ENCODE results near the gene ESPNL.
"Not testable (repeated sequence)": the region's sequence is repeated elsewhere in the genome, so short reads cannot be mapped to it uniquely, and the experiment has no call there.

The ESPNL gene

GRCh38 chr2:238100821-238101771 lies 956 bp downstream of the ESPNL start:
- no peak for DNase-seq

- DNase-seq, result no peak
These were observed 2.0 kb downstream of the ESPNL start for GRCh38 chr2:238101891-238102841.

DNA sequence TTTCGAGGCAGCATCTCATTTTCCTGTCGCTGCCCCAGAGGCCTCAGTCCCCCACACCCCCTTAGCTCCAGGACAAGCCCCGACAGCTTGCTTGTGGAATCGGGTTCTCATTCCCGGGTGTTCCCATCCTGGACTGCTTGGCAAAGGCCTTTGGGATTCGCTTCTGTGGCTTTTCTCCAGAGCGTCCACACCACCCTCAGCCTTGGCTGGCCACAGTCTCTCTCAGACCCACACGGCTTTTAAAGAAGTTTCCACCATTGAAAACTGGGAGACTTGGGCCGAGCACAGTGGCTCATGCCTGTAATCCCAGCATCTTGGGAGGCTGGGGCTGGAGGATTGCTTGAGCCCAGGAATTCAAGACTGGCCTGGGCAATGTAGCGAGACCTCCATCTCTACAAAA lies 2.7 kb downstream of the ESPNL start:
- no peak for DNase-seq

- no peak for DNase-seq
These were observed 3.5 kb downstream of the ESPNL start for GRCh38 chr2:238103465-238104225.

GRCh38 chr2:238104226-238104690 lies 4.1 kb downstream of the ESPNL start:
- DNase-seq, result no peak

GRCh38 chr2:238104691-238105371 lies 4.7 kb downstream of the ESPNL start:
- DNase-seq, result no peak

- DNase-seq, result no peak
These were observed 5.6 kb downstream of the ESPNL start for GRCh38 chr2:238105506-238106338.

GRCh38 chr2:238106339-238106697 lies 6.2 kb downstream of the ESPNL start:
- no peak for DNase-seq

DNA sequence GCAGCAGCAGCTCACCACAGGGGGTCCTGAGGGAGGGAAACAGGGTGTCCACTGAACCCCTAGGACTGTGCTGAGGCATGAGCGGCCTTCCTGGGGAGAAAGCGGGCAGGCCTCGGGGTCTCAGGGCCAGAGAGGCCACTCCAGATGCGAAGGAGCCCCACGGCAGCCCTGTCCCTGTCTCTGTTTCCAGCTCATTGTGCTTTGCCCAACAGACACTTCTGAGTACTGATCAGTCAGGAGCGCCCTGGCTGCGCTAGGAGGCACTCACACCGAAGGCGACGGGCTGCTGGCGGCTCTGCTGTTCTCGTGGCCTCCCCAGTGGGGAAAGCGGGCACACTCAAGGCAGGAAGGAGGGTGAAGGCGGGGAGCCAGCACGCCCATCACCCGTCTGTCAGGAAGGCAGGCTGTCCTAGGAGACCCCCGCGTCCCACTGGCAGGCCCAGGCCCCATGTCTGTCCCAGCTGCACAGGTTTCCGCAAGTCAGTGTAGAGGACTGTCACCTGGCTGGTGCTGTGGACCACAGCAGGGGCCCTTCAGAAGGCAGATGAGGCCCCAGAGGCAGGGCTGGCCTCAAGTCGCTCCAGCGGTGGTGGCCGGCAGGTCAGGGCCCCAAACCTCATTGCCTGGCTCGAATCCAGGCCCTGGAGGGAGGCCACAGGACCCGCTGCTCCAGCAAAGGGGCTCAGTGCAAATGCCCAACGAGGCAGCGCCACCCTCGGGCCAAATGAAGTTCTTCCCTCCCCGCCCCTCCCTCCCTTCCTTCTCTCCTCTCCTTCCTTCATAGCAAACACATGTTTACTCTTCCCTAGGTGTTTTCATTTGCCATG lies 6.8 kb downstream of the ESPNL start:
- DNase-seq, result no peak

GRCh38 chr2:238107525-238108422 lies 7.6 kb downstream of the ESPNL start:
- no peak for DNase-seq

DNA sequence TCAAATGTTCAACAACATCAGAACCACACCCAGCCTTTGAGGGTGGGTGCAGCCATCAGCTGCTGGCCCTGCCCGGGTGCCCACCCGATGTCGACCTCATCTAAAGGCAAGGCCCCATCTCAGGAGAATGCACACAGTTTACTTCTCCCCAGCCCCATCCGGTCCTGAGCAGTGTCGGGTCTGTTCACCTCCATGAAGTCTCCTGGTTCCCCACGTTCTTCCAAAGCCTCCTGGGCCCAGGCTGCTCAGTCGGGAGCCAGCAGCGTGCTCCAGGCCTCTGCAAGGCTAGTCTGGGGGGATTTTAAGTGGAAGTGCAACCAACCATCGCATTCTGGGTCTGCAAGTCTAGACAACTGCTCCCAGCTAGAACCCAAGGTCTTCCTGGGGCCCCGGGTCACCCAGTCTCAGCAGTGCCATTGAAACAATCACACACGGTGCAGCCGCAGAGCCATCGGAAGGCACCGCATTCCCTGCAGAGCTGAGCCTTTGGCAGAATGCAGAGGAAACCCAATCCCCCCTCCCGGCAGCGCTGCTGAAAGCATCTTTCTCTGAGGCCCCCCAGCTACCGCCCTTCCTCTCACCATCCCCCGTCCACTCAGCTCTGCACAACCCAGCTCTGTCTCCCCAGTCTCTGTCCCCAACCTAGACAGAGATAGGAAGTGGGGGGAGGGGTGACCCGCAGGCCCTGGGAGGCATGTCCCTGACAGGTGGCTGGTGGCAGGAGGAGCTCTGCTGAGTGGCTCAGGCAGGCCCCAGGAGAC lies 8.5 kb downstream of the ESPNL start:
- no peak for DNase-seq

DNA sequence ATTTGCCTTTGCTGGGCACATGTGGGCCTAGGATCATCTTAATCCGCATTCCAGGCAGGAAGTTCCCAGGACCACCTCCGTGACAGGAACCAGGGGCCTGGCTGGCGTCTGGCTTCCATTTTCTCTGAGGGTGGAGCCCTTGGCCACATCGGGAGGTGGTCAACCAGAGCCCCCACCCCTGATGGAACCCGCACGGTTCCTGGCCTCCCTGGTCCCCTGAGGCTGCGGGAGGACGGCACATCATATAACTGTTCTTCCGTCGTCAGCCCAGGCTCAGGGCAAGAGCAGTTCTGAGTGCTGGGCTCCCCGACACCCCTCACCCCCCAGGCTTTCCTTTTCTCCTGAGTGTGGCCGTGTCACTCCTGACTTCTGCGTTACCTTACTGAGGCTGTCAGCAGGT lies 13.5 kb downstream of the ESPNL start:
- DNase-seq, result no peak

GRCh38 chr2:238114331-238114841 lies 14.2 kb downstream of the ESPNL start:
- no peak for DNase-seq

GRCh38 chr2:238114851-238115660 lies 14.9 kb downstream of the ESPNL start:
- no peak for DNase-seq

DNA sequence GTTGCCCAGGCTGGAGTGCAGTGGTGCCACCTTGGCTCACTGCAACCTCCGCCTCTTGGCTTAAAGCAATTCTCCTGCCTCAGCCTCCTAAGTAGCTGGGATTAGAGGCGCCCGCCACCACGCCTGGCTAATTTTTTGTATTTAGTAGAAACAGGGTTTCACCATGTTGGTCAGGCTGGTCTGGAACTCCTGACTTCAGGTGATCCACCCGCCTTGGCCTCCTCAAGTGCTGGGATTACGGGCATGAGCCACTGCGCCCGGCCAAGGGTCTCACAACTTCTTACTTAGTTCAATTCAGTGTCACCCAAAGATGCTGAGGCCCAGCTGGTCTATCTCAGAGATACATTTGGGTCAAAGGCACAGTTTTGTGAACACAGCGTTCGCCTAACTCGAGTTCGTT lies 15.6 kb downstream of the ESPNL start:
- not testable (repeated sequence) for DNase-seq

GRCh38 chr2:238116298-238117198 lies 16.4 kb downstream of the ESPNL start:
- DNase-seq, result no peak
